Left ventricle myocardium inferior (tissue), 1 donor: ENCODE measurements around the gene ALPP. TPM values are rescaled to one million over a fixed set of nuclear protein-coding genes. Genes with fewer than 3 reads are reported as not detected.
"Not testable (repeated sequence)": the region's sequence is repeated elsewhere in the genome, so short reads cannot be mapped to it uniquely, and the experiment has no call there.

ENCODE experiments used
- DNase-seq: peaks from one replicate; pipeline ENCODE4 v3.0.0-alpha.2; 2020
- H3K27ac ChIP-seq: fragments of 200-600 bp; replicated peaks from 2 replicates; pipeline ENCODE4 v1.8.0; 2021
- H3K27me3 ChIP-seq: fragments of 200-600 bp; 2 replicates; pipeline ENCODE4 v1.8.0; 2021; ENCODE audit warnings: low read depth
- H3K36me3 ChIP-seq: fragments of 200-600 bp; 2 replicates; pipeline ENCODE4 v1.8.0; 2021
- H3K4me1 ChIP-seq: fragments of 200-600 bp; 2 replicates; pipeline ENCODE4 v1.8.0; 2021
- H3K4me3 ChIP-seq: fragments of 200-600 bp; 2 replicates; pipeline ENCODE4 v1.8.0; 2021; ENCODE audit warnings: mild to moderate bottlenecking, moderate library complexity
- H3K9me3 ChIP-seq: fragments of 200-600 bp; replicated peaks from 2 replicates; pipeline ENCODE4 v1.8.0; 2021
- intact Hi-C: fragments of 100-400 bp; cut with micrococcal nuclease; formaldehyde crosslinking; loops from one replicate; pipeline ENCODE4 v1.11.0; 2022
- total RNA-seq: library from RNA; stranded (reverse); fragmentation: NEBNext Ultra II Directional; extraction: Animal tissue kit (Norgen Biotek cat#: 25700); gene quantifications from one replicate; pipeline ENCODE4 v1.2.1, GENCODE V29; 2021
- TF ChIP-seq, protein P1 (sequence below): fragments of 200-600 bp; IDR thresholded peaks from 2 replicates; pipeline ENCODE4 v1.8.0; 2021; ENCODE audit warnings: antibody characterized with exemption, mild to moderate bottlenecking, borderline replicate concordance
- donor health status: DM: no; HTN: yes; CAD: no; lungs with severe emphysema.

The ALPP gene
- total RNA-seq, 1 donor from 2014 or later, result not detected

DNA sequence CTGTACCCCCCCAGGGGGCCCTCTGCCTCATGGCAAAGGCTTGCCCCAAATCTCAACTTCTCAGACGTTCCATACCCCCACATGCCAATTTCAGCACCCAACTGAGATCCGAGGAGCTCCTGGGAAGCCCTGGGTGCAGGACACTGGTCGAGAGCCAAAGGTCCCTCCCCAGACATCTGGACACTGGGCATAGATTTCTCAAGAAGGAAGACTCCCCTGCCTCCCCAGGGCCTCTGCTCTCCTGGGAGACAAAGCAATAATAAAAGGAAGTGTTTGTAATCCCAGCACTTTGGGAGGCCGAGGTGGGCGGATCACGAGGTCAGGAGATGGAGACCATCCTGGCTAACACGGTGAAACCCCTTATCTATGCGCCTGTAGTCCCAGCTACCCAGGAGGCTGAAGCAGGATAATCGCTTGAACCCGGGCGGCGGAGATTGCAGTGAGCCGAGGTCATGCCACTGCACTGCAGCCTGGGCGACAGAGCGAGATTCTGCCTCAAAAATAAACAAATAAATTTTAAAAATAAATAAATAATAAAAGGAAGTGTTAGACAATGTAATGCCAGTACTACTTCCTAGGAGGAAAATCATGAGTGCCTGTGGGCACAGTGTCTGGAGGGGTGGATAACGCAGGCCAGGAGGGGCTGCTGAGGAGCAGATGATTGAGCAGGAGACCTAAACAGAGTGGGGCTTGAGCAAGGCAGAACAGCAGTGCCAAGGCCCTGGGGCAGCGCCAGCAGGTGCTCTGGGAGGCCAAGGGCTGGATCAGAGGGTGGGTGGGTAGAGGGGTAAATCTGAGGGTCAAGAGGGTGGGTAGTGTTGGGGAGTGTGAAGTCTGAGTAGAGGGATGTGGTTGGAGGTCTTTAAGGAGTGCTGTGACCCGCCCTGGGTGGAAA lies 4.0 kb downstream of the ALPP start:
- intact Hi-C loops, result no loop called here
- H3K27me3 ChIP-seq, result peaks cover 97% of the 10 kb centered on the region
- no peak overlapping the region for H3K27ac ChIP-seq
- H3K36me3 ChIP-seq, result no peaks in the 10 kb centered on the region
- H3K9me3 ChIP-seq, result no peaks in the 10 kb centered on the region
- H3K4me1 ChIP-seq, result peaks cover 16% of the 10 kb centered on the region
- TF ChIP-seq, protein P1, sequence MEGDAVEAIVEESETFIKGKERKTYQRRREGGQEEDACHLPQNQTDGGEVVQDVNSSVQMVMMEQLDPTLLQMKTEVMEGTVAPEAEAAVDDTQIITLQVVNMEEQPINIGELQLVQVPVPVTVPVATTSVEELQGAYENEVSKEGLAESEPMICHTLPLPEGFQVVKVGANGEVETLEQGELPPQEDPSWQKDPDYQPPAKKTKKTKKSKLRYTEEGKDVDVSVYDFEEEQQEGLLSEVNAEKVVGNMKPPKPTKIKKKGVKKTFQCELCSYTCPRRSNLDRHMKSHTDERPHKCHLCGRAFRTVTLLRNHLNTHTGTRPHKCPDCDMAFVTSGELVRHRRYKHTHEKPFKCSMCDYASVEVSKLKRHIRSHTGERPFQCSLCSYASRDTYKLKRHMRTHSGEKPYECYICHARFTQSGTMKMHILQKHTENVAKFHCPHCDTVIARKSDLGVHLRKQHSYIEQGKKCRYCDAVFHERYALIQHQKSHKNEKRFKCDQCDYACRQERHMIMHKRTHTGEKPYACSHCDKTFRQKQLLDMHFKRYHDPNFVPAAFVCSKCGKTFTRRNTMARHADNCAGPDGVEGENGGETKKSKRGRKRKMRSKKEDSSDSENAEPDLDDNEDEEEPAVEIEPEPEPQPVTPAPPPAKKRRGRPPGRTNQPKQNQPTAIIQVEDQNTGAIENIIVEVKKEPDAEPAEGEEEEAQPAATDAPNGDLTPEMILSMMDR, result no peak
- no peak for DNase-seq
- no peak overlapping the region for H3K4me3 ChIP-seq

DNA sequence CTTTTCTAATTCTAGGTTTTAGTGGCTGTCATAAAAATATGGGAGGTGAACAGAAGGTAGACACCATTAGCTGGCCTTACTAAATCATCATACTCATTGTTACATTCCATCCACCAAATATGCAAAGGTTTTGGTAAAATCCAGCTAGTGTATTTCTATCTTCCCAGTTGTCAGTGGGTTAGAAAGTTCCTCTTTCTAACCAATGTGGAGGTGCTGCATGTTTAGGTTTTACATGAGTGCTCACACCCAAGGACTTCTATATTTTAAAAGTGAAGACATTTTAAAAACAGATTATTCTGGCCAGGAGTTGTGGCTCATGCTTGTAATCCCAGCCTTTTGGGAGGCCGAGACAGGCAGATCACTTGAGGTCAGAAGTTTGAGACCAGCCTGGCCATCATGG lies 5.9 kb downstream of the ALPP start:
- TF ChIP-seq, protein P1, result no peak
- intact Hi-C loops, result no loop called here
- Histone ChIP-seq H3K27ac (no peak overlapping the region), H3K4me3 (no peak overlapping the region), H3K36me3 (no peaks in the 10 kb centered on the region), H3K9me3 (no peaks in the 10 kb centered on the region), H3K27me3 (peaks cover 97% of the 10 kb centered on the region), H3K4me1 (peaks cover 24% of the 10 kb centered on the region)
- no peak for DNase-seq

DNA sequence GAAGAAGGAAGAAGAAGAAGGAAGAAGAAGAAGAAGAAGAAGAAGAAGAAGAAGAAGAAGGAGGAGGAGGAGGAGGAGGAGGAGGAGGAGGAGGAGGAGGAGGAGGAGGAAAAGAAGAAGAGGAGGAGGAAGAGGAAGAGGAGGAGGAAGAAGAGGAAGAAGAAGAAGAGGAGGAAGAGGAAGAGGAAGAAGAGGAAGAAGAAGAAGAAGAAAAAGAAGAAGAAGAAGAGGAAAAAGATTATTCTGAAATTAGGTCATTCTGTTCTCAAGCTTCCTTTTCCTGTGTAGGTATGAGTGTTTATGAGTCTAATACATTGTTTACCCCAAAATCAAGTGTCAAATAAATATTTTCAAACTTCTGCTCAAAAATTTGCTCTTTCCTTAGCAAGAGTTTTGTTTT lies 6.5 kb downstream of the ALPP start:
- peaks cover 24% of the 10 kb centered on the region for H3K4me1 ChIP-seq
- DNase-seq, H3K27ac ChIP-seq, H3K9me3 ChIP-seq, H3K36me3 ChIP-seq, intact Hi-C loops, H3K4me3 ChIP-seq: not testable (repeated sequence)
- H3K27me3 ChIP-seq, result peaks cover 97% of the 10 kb centered on the region

DNA sequence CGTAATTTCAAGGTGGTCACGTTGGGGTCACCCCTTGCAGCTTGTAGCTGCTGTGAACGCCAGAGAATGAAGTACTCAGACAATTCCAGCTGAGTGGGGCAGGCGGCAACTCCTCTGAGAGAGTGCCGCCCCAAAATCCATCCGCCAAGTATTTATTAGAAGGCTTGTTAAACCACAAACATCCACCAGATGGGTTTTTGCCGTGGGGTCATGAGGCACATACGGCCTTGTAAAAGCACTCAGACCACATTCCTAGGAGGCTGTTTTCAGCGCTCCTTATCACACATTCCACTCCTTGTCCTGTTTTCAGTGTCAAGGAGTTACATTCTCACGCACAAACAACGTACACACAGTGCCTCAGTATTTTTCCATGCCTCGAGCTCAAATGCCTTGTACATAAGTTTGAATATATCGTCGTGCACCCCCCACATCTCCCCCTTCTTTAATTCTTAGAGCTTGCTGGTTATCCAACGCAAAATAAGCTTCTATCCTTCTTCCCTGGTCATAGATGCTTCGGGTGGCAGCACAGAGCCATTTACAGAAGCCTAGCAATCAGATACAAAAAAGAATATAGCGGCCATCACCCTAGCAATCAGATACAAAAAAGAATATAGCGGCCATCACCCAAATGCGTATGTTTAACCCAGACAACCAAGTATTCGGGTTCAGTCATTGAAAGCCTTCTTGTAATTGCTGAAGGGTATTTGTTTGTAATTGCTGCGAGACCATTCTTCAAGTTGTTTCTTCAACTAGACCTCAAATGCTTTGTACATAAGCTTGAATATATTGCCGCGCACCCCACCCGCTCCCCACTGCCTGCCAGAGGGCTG lies 7.3 kb downstream of the ALPP start:
- TF ChIP-seq, protein P1, result no peak
- H3K4me3 ChIP-seq, result no peak overlapping the region
- H3K4me1 ChIP-seq, result peaks cover 24% of the 10 kb centered on the region
- no peak overlapping the region for H3K27ac ChIP-seq
- no peaks in the 10 kb centered on the region for H3K36me3 ChIP-seq
- intact Hi-C loops, result no loop called here
- no peaks in the 10 kb centered on the region for H3K9me3 ChIP-seq
- H3K27me3 ChIP-seq, result peaks cover 98% of the 10 kb centered on the region
- no peak for DNase-seq

DNA sequence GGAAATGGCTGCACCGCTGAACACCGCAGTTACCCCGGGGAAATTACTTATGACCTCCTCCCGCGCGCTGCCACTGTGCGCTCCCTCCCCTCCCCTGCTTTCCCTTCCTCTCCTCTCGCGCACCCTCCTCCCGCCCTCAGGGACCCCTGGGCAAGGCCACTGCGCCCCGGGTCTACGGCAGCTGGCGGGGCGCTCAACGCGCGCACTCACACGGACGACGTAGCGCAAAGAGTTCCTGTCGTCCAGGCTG lies 7.9 kb downstream of the ALPP start:
- H3K27me3 ChIP-seq, result peaks cover 98% of the 10 kb centered on the region
- no peaks in the 10 kb centered on the region for H3K36me3 ChIP-seq
- TF ChIP-seq, protein P1, result no peak
- H3K4me3 ChIP-seq, result no peak overlapping the region
- intact Hi-C loops, result no loop called here
- peaks cover 24% of the 10 kb centered on the region for H3K4me1 ChIP-seq
- DNase-seq, result no peak
- H3K9me3 ChIP-seq, result no peaks in the 10 kb centered on the region
- H3K27ac ChIP-seq, result no peak overlapping the region
